Liver (tissue), 9 donors: ENCODE measurements around the gene PON3. TPM values are rescaled to one million over a fixed set of nuclear protein-coding genes. Genes with fewer than 3 reads are reported as not detected.

Source experiments
- DNase-seq: peaks from one replicate; pipeline ENCODE4 v3.0.0-alpha.2; 2017; ENCODE audit warnings: low spot score
- H3K27ac ChIP-seq, 2 donors: one replicate each; pipeline ENCODE4 v1.7.0; 2013; ENCODE audit warnings: inconsistent platforms in 2 of 2, low read length in 2 of 2, control low read depth in 1 of 2, low read depth in 1 of 2, mild to moderate bottlenecking in 1 of 2
- H3K27me3 ChIP-seq, 4 donors: one replicate each; pipeline versions ENCODE4 v1.6.1 to v1.7.0; 2013; ENCODE audit warnings: low read length in 3 of 4, inconsistent platforms in 1 of 4, mild to moderate bottlenecking in 1 of 4, moderate library complexity in 1 of 4; ENCODE audit not compliant: control insufficient read depth in 4 of 4, insufficient read depth in 4 of 4
- H3K36me3 ChIP-seq, 4 donors: one replicate each; pipeline versions ENCODE4 v1.6.1 to v1.7.0; 2013; ENCODE audit warnings: low read length in 3 of 4, mild to moderate bottlenecking in 3 of 4, low read depth in 1 of 4, moderate library complexity in 1 of 4; ENCODE audit not compliant: control insufficient read depth in 4 of 4, insufficient read depth in 3 of 4
- H3K4me1 ChIP-seq, 4 donors: one replicate each; pipeline versions ENCODE4 v1.6.1 to v1.7.0; 2013; ENCODE audit warnings: low read length in 3 of 4, mild to moderate bottlenecking in 3 of 4, moderate library complexity in 1 of 4; ENCODE audit not compliant: control insufficient read depth in 4 of 4, insufficient read depth in 4 of 4
- H3K4me3 ChIP-seq, 3 donors: one replicate each; pipeline versions ENCODE4 v1.6.1 to v1.7.0; 2013; ENCODE audit warnings: low read length in 3 of 3, control low read depth in 1 of 3, low read depth in 1 of 3, mild to moderate bottlenecking in 1 of 3
- H3K9ac ChIP-seq, 2 donors: one replicate each; pipeline ENCODE4 v1.7.0; 2013; ENCODE audit warnings: low read length in 2 of 2, mild to moderate bottlenecking in 2 of 2, moderate library complexity in 2 of 2, control low read depth in 1 of 2, low read depth in 1 of 2
- H3K9me3 ChIP-seq, 4 donors: one replicate each; pipeline versions ENCODE4 v1.6.1 to v1.7.0; 2013; ENCODE audit warnings: low read length in 3 of 4; ENCODE audit not compliant: control insufficient read depth in 4 of 4
- ATF3 ChIP-seq: IDR thresholded peaks from 2 replicates; pipeline ENCODE4 v1.6.1; 2016; ENCODE audit warnings: antibody characterized with exemption
- EGR1 ChIP-seq, 2 donors: IDR thresholded peaks; 2 replicates each; pipeline ENCODE4 v1.6.1; 2016 to 2018; ENCODE audit warnings: antibody characterized with exemption in 2 of 2, low read depth in 2 of 2
- FOXA1 ChIP-seq: IDR thresholded peaks from 2 replicates; pipeline ENCODE4 v1.6.1; 2016; ENCODE audit warnings: antibody characterized with exemption
- FOXA2 ChIP-seq: IDR thresholded peaks from 2 replicates; pipeline ENCODE4 v1.6.1; 2016; ENCODE audit warnings: antibody characterized with exemption
- GABPA ChIP-seq, 2 donors: IDR thresholded peaks in 1 of 2; conservative IDR thresholded peaks in 1 of 2; 2 replicates each; pipeline ENCODE4 v1.6.1; 2016; ENCODE audit warnings: antibody characterized with exemption in 2 of 2, mild to moderate bottlenecking in 1 of 2, moderate library complexity in 1 of 2
- HNF4A ChIP-seq, 2 donors: conservative IDR thresholded peaks; 2 replicates each; pipeline ENCODE4 v1.6.1; 2016; ENCODE audit warnings: antibody characterized with exemption in 2 of 2, mild to moderate bottlenecking in 2 of 2
- HNF4G ChIP-seq: IDR thresholded peaks from 2 replicates; pipeline ENCODE4 v1.6.1; 2016; ENCODE audit warnings: antibody characterized with exemption
- JUND ChIP-seq, 2 donors: IDR thresholded peaks; 2 replicates each; pipeline ENCODE4 v1.6.1; 2016; ENCODE audit warnings: antibody characterized with exemption in 2 of 2
- MAX ChIP-seq: IDR thresholded peaks from 2 replicates; pipeline ENCODE4 v1.6.1; 2016; ENCODE audit warnings: antibody characterized with exemption
- NR2F2 ChIP-seq: IDR thresholded peaks from 2 replicates; pipeline ENCODE4 v1.6.1; 2016; ENCODE audit warnings: antibody characterized with exemption
- RAD21 ChIP-seq, 2 donors: IDR thresholded peaks; 2 replicates each; pipeline ENCODE4 v1.6.1; 2016; ENCODE audit warnings: antibody characterized with exemption in 2 of 2, mild to moderate bottlenecking in 2 of 2
- RXRA ChIP-seq, 2 donors: IDR thresholded peaks; 2 replicates each; pipeline ENCODE4 v1.6.1; 2017 to 2018; ENCODE audit warnings: antibody characterized with exemption in 2 of 2, mild to moderate bottlenecking in 1 of 2
- SP1 ChIP-seq: IDR thresholded peaks from 2 replicates; pipeline ENCODE4 v1.6.1; 2018; ENCODE audit warnings: antibody characterized with exemption, mild to moderate bottlenecking
- TAF1 ChIP-seq: conservative IDR thresholded peaks from 2 replicates; pipeline ENCODE4 v1.6.1; 2016; ENCODE audit warnings: antibody characterized with exemption, mild to moderate bottlenecking
- YY1 ChIP-seq: IDR thresholded peaks from 2 replicates; pipeline ENCODE4 v1.6.1; 2016; ENCODE audit warnings: antibody characterized with exemption, mild to moderate bottlenecking
- WGBS: extraction: QIAGEN DNeasy Blood & Tissue Kit; methylation state at CpG from one replicate; pipeline ENCODE4 v1.1.7; 2013; 5-methylcytosine and 5-hydroxymethylcytosine counted together
- polyA plus RNA-seq, 2 donors: library from polyadenylated mRNA; stranded (reverse) in 1 of 2; unstranded in 1 of 2; fragments of 200-250 nt in 1 of 2; fragments of >200 nt in 1 of 2; fragmentation: Nextera tagmentation in 1 of 2; extraction: Ambion mirVana in 1 of 2; gene quantifications; one replicate each; pipeline versions ENCODE4 v1.2.1 to v1.2.3, GENCODE V29; 2013 to 2015
- total RNA-seq, 2 donors: library from RNA; depleted of rRNA; stranded (reverse); fragments of >200 nt; gene quantifications; one replicate each; pipeline ENCODE4 v1.2.3, GENCODE V29; 2014
- TF ChIP-seq, protein P1 (sequence below): fragments of 150-350 bp; IDR thresholded peaks from 2 replicates; pipeline ENCODE4 v1.5.1; 2017; ENCODE audit warnings: improper control_type of control experiment, low read depth, low read length; ENCODE audit not compliant: missing input control
- TF ChIP-seq, protein P2 (sequence below): IDR thresholded peaks from 2 replicates; pipeline ENCODE4 v1.6.1; 2016; ENCODE audit warnings: antibody characterized with exemption
- TF ChIP-seq, protein P3 (sequence below): IDR thresholded peaks from 2 replicates; pipeline ENCODE4 v1.6.1; 2016; ENCODE audit warnings: antibody characterized with exemption, mild to moderate bottlenecking
- donor health status: healthy.
- donor health status: healthy.
- donor health status: healthy.
- donor health status: healthy.
- donor health status: healthy.

Gene PON3
- total RNA-seq (100 to 1,000 TPM in 1 of 2 donors, 10 to 100 TPM in 1; 60.0 to 256 TPM), polyA plus RNA-seq (100 to 1,000 TPM; 237 to 476 TPM)

DNA sequence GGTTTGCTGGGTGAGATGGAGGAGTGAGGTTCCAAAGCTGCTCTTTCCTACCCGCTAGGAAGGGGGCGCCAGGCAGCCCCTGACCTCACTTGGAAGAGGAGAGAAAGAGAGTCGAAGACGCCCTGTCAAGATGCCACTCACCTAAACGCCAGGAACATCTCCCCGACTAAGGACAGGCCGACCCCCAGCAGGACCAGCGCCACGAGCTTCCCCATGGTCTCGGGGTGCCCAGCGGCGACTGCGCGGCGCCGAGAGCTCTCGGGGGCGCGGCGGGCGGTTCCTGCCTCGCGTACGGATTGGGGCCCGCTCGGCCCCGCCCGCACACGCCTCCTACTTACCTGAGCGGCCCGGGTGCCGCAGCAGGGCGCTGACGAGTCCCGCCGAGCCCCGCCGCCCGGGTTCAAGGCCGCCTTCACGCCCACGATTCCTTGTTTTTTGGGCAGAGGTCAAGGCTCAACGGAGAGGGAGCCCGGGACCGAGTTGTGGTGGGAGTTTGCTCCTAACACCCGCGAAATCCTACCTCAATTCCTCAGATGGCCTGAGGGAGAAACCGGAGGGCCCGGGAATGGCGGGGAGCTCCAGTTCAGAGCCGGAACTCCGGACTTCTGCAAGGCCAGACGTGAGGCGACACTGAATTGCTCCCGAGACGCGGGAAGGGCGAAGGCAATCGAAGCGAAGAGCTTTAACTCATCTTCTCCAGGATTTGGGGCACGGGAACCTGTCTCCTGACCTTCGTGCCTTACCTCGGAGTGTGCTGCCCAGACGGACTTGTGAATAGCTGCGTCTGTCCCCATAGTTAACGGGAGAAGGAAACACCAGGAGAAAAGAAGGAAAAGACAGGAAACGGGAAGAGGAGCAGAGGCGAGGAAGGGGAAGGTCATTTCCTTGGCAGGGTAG lies at the start of gene PON3:
Gene PON3 (minus strand): TSS at position 240 of the 897 bp plus-strand sequence. CDS start 25 bp downstream, at position 215.
- Histone ChIP-seq H3K27me3 (no peaks in the 10 kb centered on the region), H3K27ac (peak within 1 kb of the TSS; percentile 88), H3K36me3 (no peaks in the 10 kb centered on the region), H3K4me3 (peak within 1 kb of the TSS; percentile 76 to 88 (median 79)), H3K4me1 (peaks cover 6 to 44% (median 37%) of the 10 kb centered on the region in 4 donors), H3K9ac (peak within 1 kb of the TSS; percentile 58 to 89), H3K9me3 (no peaks in the 10 kb centered on the region)
- TF ChIP-seq NR2F2 (no peak), YY1 (peak; percentile 8), HNF4A (conservative IDR thresholded peaks at IDR 0.05) (peak in 1 of 2 donors; percentile 48), RAD21 (IDR thresholded peaks at IDR 0.05) (peak in 1 of 2 donors; percentile 29), RXRA (IDR thresholded peaks at IDR 0.05) (peak; percentile 45 to 57), TAF1 (peak; percentile 57), JUND (IDR thresholded peaks at IDR 0.05) (peak in 1 of 2 donors; percentile 26), FOXA2 (no peak), EGR1 (IDR thresholded peaks at IDR 0.05; ENCODE audit: low read depth in 2 of 2) (peak; percentile 37 to 73)
- TF ChIP-seq, protein P1, sequence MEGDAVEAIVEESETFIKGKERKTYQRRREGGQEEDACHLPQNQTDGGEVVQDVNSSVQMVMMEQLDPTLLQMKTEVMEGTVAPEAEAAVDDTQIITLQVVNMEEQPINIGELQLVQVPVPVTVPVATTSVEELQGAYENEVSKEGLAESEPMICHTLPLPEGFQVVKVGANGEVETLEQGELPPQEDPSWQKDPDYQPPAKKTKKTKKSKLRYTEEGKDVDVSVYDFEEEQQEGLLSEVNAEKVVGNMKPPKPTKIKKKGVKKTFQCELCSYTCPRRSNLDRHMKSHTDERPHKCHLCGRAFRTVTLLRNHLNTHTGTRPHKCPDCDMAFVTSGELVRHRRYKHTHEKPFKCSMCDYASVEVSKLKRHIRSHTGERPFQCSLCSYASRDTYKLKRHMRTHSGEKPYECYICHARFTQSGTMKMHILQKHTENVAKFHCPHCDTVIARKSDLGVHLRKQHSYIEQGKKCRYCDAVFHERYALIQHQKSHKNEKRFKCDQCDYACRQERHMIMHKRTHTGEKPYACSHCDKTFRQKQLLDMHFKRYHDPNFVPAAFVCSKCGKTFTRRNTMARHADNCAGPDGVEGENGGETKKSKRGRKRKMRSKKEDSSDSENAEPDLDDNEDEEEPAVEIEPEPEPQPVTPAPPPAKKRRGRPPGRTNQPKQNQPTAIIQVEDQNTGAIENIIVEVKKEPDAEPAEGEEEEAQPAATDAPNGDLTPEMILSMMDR, result peak; percentile 36
- WGBS, result 3% methylated on average over 68 of the region's 68 CpGs
- peak; percentile 58 for DNase-seq

GRCh38 chr7:95444796-95445195 lies 48.6 kb upstream of the PON3 start:
- H3K4me3 ChIP-seq, result no peak overlapping the region
- no peaks in the 10 kb centered on the region for H3K9me3 ChIP-seq
- H3K9ac ChIP-seq, result no peak overlapping the region
- no peaks in the 10 kb centered on the region for H3K36me3 ChIP-seq
- WGBS, result 63% methylated on average over 2 of the region's 2 CpGs
- H3K4me1 ChIP-seq, result peaks cover 10 to 26% (median 21%) of the 10 kb centered on the region in 4 donors
- TF ChIP-seq RXRA (IDR thresholded peaks at IDR 0.05) (peak; percentile 74 to 87), SP1 (peak; percentile 70), NR2F2 (no peak), YY1 (no peak), MAX (no peak), FOXA1 (peak; percentile 43), GABPA (IDR thresholded peaks at IDR 0.05 in 1 of 2, conservative IDR thresholded peaks at IDR 0.05 in 1 of 2) (no peak), HNF4A (conservative IDR thresholded peaks at IDR 0.05) (peak; percentile 70), ATF3 (no peak), JUND (IDR thresholded peaks at IDR 0.05) (peak in 1 of 2 donors; percentile 31), EGR1 (IDR thresholded peaks at IDR 0.05; ENCODE audit: low read depth in 2 of 2) (peak; percentile 41 to 47), RAD21 (IDR thresholded peaks at IDR 0.05) (peak in 1 of 2 donors; percentile 31), TAF1 (no peak), FOXA2 (peak; percentile 41), HNF4G (no peak)
- TF ChIP-seq, protein P1, result no peak
- TF ChIP-seq, protein P2, sequence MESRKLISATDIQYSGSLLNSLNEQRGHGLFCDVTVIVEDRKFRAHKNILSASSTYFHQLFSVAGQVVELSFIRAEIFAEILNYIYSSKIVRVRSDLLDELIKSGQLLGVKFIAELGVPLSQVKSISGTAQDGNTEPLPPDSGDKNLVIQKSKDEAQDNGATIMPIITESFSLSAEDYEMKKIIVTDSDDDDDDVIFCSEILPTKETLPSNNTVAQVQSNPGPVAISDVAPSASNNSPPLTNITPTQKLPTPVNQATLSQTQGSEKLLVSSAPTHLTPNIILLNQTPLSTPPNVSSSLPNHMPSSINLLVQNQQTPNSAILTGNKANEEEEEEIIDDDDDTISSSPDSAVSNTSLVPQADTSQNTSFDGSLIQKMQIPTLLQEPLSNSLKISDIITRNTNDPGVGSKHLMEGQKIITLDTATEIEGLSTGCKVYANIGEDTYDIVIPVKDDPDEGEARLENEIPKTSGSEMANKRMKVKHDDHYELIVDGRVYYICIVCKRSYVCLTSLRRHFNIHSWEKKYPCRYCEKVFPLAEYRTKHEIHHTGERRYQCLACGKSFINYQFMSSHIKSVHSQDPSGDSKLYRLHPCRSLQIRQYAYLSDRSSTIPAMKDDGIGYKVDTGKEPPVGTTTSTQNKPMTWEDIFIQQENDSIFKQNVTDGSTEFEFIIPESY, result peak; percentile 34
- TF ChIP-seq, protein P3, sequence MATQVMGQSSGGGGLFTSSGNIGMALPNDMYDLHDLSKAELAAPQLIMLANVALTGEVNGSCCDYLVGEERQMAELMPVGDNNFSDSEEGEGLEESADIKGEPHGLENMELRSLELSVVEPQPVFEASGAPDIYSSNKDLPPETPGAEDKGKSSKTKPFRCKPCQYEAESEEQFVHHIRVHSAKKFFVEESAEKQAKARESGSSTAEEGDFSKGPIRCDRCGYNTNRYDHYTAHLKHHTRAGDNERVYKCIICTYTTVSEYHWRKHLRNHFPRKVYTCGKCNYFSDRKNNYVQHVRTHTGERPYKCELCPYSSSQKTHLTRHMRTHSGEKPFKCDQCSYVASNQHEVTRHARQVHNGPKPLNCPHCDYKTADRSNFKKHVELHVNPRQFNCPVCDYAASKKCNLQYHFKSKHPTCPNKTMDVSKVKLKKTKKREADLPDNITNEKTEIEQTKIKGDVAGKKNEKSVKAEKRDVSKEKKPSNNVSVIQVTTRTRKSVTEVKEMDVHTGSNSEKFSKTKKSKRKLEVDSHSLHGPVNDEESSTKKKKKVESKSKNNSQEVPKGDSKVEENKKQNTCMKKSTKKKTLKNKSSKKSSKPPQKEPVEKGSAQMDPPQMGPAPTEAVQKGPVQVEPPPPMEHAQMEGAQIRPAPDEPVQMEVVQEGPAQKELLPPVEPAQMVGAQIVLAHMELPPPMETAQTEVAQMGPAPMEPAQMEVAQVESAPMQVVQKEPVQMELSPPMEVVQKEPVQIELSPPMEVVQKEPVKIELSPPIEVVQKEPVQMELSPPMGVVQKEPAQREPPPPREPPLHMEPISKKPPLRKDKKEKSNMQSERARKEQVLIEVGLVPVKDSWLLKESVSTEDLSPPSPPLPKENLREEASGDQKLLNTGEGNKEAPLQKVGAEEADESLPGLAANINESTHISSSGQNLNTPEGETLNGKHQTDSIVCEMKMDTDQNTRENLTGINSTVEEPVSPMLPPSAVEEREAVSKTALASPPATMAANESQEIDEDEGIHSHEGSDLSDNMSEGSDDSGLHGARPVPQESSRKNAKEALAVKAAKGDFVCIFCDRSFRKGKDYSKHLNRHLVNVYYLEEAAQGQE, result no peak
- DNase-seq, result no peak
- no peak overlapping the region for H3K27ac ChIP-seq
- no peaks in the 10 kb centered on the region for H3K27me3 ChIP-seq
